Right lobe of liver (tissue), 4 donors: ENCODE measurements around the gene BBS1.

Experiments used
- POLR2A ChIP-seq: fragments of 450-650 bp; IDR thresholded peaks from one replicate; pipeline ENCODE4 v1.6.1; 2017; ENCODE audit warnings: antibody characterized with exemption, mild to moderate bottlenecking
- TF ChIP-seq, protein P1 (sequence below), 4 donors: fragments of 200-600 bp in 3 of 4; fragments of 450-650 bp in 1 of 4; IDR thresholded peaks; one replicate each; pipeline versions ENCODE4 v1.5.1 to v1.8.0; 2016 to 2022; ENCODE audit warnings: antibody characterized with exemption in 4 of 4, mild to moderate bottlenecking in 2 of 4
- donor health status: DM: no; HTN: no; CAD: no.
- donor health status: DM: no; HTN: no; CAD: no.
- donor health status: DM: no; HTN: yes; CAD: no.

DNA sequence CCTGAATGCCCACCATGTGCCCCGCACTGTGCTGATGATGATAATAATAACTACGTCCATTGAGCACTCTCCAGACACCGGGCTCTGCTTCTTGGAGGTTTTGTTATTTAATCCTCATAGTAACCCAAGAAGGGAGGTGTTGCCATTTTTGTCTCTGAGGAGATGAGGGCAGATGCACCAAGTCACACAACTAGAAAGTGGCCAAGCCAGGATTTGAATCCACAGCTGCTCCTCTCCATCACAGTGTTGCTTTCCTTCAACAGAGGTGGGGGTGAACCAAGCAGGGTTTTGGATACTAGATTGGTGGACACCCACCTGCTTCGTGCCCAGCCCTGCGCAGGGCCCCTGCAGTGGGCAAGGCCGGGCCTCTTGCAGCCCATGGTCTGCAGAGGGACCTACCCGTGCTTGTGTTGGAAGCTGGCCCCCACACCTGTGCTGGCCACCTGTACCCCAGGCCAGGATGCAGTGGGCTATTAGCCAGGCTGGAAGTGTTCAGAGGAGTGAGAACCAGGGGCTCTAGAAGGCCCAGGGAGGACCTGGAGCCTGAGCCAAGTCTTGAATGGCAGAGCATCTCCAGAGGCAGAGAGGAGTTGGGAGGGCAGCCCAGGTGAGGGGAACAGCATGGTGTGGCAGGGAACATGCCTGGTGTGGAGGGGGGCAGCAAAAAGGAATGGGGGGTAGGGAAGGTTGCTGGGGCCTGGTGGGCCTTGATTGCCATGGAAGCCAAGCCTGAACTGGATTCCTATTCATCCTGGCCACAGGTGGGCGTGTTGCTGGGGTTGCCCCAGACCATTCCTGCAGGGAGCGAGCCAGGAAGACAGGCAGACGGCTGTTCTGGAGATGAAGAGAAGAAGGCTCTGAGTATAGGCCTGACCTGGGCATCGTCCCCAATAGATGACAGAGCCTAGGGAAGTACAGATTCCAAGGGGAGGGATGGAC is 32.9 kb upstream of the BBS1 start:
- TF ChIP-seq, protein P1, sequence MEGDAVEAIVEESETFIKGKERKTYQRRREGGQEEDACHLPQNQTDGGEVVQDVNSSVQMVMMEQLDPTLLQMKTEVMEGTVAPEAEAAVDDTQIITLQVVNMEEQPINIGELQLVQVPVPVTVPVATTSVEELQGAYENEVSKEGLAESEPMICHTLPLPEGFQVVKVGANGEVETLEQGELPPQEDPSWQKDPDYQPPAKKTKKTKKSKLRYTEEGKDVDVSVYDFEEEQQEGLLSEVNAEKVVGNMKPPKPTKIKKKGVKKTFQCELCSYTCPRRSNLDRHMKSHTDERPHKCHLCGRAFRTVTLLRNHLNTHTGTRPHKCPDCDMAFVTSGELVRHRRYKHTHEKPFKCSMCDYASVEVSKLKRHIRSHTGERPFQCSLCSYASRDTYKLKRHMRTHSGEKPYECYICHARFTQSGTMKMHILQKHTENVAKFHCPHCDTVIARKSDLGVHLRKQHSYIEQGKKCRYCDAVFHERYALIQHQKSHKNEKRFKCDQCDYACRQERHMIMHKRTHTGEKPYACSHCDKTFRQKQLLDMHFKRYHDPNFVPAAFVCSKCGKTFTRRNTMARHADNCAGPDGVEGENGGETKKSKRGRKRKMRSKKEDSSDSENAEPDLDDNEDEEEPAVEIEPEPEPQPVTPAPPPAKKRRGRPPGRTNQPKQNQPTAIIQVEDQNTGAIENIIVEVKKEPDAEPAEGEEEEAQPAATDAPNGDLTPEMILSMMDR (IDR thresholded peaks at IDR 0.05) = no peak
- no peak for TF ChIP-seq POLR2A
